ENCODE results near the gene COMT. TPM values are rescaled to one million over a fixed set of nuclear protein-coding genes. Genes with fewer than 3 reads are reported as not detected.

The COMT gene
- total and polyA plus RNA-seq, 9 of the 15 experiments (the other 6 are each of a cell fraction or from before 2014, with no cell fraction given), result 12.5 to 351 (median 155) TPM

- TF ChIP-seq ZNF639 (CRISPR knock-in tag; conservative IDR thresholded peaks at IDR 0.05 in 1 of 2, IDR thresholded peaks at IDR 0.05 in 1 of 2) (no peak), ZNF354B (CRISPR knock-in tag; IDR thresholded peaks at IDR 0.05) (no peak), HNRNPUL1 (IDR thresholded peaks at IDR 0.05; ENCODE audit: low read length) (no peak), NR3C1 (CRISPR knock-in tag; IDR thresholded peaks at IDR 0.05) (no peak), U2AF1 (optimal IDR thresholded peaks at IDR 0.05; ENCODE audit: low read depth, low read length) (no peak), CREM (IDR thresholded peaks at IDR 0.05; ENCODE audit: low read depth) (no peak), PHTF2 (CRISPR knock-in tag; IDR thresholded peaks at IDR 0.05) (no peak), ZFP1 (CRISPR knock-in tag; IDR thresholded peaks at IDR 0.05) (no peak), PHF20 (IDR thresholded peaks at IDR 0.05; ENCODE audit: partially characterized antibody) (no peak), ZC3H4 (CRISPR knock-in tag; IDR thresholded peaks at IDR 0.05; ENCODE audit: borderline replicate concordance) (no peak)
- TF ChIP-seq, protein P1, sequence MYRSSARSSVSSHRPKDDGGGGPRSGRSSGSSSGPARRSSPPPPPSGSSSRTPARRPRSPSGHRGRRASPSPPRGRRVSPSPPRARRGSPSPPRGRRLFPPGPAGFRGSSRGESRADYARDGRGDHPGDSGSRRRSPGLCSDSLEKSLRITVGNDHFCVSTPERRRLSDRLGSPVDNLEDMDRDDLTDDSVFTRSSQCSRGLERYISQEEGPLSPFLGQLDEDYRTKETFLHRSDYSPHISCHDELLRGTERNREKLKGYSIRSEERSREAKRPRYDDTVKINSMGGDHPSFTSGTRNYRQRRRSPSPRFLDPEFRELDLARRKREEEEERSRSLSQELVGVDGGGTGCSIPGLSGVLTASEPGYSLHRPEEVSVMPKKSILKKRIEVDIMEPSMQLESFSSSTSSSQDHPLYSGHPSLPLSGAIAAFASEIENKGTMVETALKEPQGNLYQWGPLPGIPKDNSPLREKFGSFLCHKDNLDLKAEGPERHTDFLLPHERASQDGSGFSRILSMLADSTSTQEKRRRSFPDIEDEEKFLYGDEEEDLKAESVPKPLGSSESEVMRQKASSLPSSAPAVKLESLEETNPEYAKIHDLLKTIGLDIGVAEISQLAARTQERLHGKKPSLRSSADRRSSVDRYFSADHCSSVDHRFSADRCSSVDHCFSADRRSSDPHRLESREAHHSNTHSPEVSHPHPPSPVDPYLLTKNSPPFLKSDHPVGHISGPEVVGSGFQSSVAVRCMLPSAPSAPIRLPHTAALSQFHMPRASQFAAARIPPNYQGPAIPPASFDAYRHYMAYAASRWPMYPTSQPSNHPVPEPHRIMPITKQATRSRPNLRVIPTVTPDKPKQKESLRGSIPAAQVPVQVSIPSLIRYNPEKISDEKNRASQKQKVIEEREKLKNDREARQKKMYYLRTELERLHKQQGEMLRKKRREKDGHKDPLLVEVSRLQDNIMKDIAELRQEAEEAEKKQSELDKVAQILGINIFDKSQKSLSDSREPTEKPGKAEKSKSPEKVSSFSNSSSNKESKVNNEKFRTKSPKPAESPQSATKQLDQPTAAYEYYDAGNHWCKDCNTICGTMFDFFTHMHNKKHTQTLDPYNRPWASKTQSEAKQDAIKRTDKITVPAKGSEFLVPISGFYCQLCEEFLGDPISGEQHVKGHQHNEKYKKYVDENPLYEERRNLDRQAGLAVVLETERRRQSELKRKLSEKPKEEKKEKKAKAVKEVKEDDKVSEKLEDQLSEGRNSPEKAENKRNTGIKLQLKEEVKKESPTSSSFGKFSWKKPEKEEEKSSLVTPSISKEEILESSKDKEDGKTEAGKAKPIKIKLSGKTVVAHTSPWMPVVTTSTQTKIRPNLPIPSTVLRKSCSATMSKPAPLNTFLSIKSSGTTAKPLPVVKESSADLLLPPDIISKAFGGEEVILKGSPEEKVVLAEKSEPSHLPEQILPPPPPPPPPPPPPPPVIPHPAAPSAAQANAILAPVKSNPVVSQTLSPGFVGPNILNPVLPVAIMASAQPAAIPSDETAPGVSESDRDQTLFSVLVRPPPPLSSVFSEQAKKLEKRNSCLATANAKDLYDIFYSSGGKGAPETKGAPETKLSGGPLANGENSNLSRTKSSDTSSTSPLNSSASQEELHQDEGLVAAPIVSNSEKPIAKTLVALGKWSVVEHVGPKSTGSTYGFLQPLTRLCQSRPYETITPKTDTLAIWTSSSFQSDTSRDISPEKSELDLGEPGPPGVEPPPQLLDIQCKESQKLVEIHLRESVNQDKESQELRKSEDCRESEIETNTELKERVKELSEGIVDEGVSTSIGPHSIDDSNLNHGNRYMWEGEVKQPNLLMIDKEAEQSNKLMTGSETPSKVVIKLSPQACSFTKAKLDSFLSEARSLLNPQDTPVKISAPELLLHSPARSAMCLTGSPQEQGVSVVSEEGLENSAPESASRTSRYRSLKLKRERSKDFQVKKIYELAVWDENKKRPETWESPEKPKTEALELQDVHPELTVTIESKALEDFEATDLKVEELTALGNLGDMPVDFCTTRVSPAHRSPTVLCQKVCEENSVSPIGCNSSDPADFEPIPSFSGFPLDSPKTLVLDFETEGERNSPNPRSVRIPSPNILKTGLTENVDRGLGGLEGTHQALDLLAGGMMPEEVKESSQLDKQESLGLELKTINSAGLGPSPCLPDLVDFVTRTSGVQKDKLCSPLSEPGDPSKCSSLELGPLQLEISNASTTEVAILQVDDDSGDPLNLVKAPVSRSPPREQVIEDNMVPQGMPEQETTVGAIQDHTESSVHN (IDR thresholded peaks at IDR 0.05; ENCODE audit: borderline replicate concordance in 1 of 2, low read depth in 1 of 2), result no peak
- TF ChIP-seq, protein P2, sequence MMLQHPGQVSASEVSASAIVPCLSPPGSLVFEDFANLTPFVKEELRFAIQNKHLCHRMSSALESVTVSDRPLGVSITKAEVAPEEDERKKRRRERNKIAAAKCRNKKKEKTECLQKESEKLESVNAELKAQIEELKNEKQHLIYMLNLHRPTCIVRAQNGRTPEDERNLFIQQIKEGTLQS (IDR thresholded peaks at IDR 0.05), result no peak
- TF ChIP-seq, protein P2 (CRISPR knock-in tag; conservative IDR thresholded peaks at IDR 0.05), result no peak
- TF ChIP-seq, protein P3, sequence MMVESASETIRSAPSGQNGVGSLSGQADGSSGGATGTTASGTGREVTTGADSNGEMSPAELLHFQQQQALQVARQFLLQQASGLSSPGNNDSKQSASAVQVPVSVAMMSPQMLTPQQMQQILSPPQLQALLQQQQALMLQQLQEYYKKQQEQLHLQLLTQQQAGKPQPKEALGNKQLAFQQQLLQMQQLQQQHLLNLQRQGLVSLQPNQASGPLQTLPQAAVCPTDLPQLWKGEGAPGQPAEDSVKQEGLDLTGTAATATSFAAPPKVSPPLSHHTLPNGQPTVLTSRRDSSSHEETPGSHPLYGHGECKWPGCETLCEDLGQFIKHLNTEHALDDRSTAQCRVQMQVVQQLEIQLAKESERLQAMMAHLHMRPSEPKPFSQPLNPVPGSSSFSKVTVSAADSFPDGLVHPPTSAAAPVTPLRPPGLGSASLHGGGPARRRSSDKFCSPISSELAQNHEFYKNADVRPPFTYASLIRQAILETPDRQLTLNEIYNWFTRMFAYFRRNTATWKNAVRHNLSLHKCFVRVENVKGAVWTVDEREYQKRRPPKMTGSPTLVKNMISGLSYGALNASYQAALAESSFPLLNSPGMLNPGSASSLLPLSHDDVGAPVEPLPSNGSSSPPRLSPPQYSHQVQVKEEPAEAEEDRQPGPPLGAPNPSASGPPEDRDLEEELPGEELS (CRISPR knock-in tag; IDR thresholded peaks at IDR 0.05; ENCODE audit: borderline replicate concordance), result no peak
These were observed 47.6 kb downstream of the COMT start (continued) for GRCh38 chr22:19988965-19989724.
